ENCODE measurements around the gene CALML5.

Gene CALML5

GRCh38 chr10:5514226-5514850, 15.0 kb upstream of the CALML5 start:
- no peak for DNase-seq

- DNase-seq, result no peak
Measured at GRCh38 chr10:5512881-5513612, 13.7 kb upstream of the CALML5 start.

- no peak for DNase-seq
Measured at GRCh38 chr10:5512331-5512730, 13.0 kb upstream of the CALML5 start.

- no peak for DNase-seq
Measured at GRCh38 chr10:5511885-5512280, 12.5 kb upstream of the CALML5 start.

GRCh38 chr10:5511231-5511884, 12.0 kb upstream of the CALML5 start:
- no peak for DNase-seq

- DNase-seq, result no peak
Measured at GRCh38 chr10:5510281-5511072, 11.1 kb upstream of the CALML5 start.

GRCh38 chr10:5509691-5510090, 10.3 kb upstream of the CALML5 start:
- DNase-seq, result no peak

GRCh38 chr10:5509236-5509635, 9.9 kb upstream of the CALML5 start:
- no peak for DNase-seq

GRCh38 chr10:5508786-5509185, 9.4 kb upstream of the CALML5 start:
- DNase-seq, result no peak

- no peak for DNase-seq
Measured at GRCh38 chr10:5508161-5508604, 8.8 kb upstream of the CALML5 start.

- no peak for DNase-seq
Measured at GRCh38 chr10:5507649-5508131, 8.3 kb upstream of the CALML5 start.

GRCh38 chr10:5506751-5507648, 7.6 kb upstream of the CALML5 start:
- no peak for DNase-seq

- no peak for DNase-seq
Measured at GRCh38 chr10:5506246-5506645, 6.9 kb upstream of the CALML5 start.

GRCh38 chr10:5504146-5505072, 5.0 kb upstream of the CALML5 start:
- peak; percentile 48 for DNase-seq

GRCh38 chr10:5503477-5503835, 4.1 kb upstream of the CALML5 start:
- no peak for DNase-seq

- DNase-seq, result no peak
Measured at GRCh38 chr10:5502571-5503476, 3.5 kb upstream of the CALML5 start.

GRCh38 chr10:5502061-5502521, 2.7 kb upstream of the CALML5 start:
- no peak for DNase-seq

GRCh38 chr10:5500910-5501309, 1.5 kb upstream of the CALML5 start:
- DNase-seq, result no peak

- no peak for DNase-seq
Measured at GRCh38 chr10:5500162-5500670, 846 bp upstream of the CALML5 start.
